DMS79 treated with DMSO at 0.1 percent for 48 hours (cell line): ENCODE measurements around the gene QKI.

Experiments used
- DNase-seq: peaks from one replicate; lab custom pipeline; 2025; lab: John Stamatoyannopoulos, UW

The QKI gene

GRCh38 chr6:163487606-163488005 lies 73.1 kb downstream of the QKI start:
- DNase-seq, result no peak

GRCh38 chr6:163489584-163489983 lies 75.1 kb downstream of the QKI start:
- DNase-seq, result no peak

- no peak for DNase-seq
These were observed 76.5 kb downstream of the QKI start for GRCh38 chr6:163490826-163491577.

- no peak for DNase-seq
These were observed 77.3 kb downstream of the QKI start for GRCh38 chr6:163491737-163492300.

- DNase-seq, result no peak
These were observed 79.8 kb downstream of the QKI start for GRCh38 chr6:163494279-163494727.

GRCh38 chr6:163496205-163496604 lies 81.7 kb downstream of the QKI start:
- no peak for DNase-seq

- DNase-seq, result no peak
These were observed 85.6 kb downstream of the QKI start for GRCh38 chr6:163500105-163500504.

- no peak for DNase-seq
These were observed 86.5 kb downstream of the QKI start for GRCh38 chr6:163501026-163501425.

- DNase-seq, result no peak
These were observed 86.9 kb downstream of the QKI start for GRCh38 chr6:163501439-163501838.

- DNase-seq, result no peak
These were observed 90.6 kb downstream of the QKI start for GRCh38 chr6:163504984-163505640.

- DNase-seq, result no peak
These were observed 93.4 kb downstream of the QKI start for GRCh38 chr6:163507965-163508364.

GRCh38 chr6:163513003-163513402 lies 98.5 kb downstream of the QKI start:
- no peak for DNase-seq

- DNase-seq, result no peak
These were observed 99.2 kb downstream of the QKI start for GRCh38 chr6:163513570-163514166.

- no peak for DNase-seq
These were observed 102.4 kb downstream of the QKI start for GRCh38 chr6:163516908-163517307.

- DNase-seq, result no peak
These were observed 106.4 kb downstream of the QKI start for GRCh38 chr6:163520956-163521355.

GRCh38 chr6:163522033-163522432 lies 107.5 kb downstream of the QKI start:
- no peak for DNase-seq

- no peak for DNase-seq
These were observed 111.4 kb downstream of the QKI start for GRCh38 chr6:163525926-163526325.

- DNase-seq, result no peak
These were observed 111.8 kb downstream of the QKI start for GRCh38 chr6:163526346-163526745.

- DNase-seq, result no peak
These were observed 112.8 kb downstream of the QKI start for GRCh38 chr6:163527291-163527690.

GRCh38 chr6:163529605-163530004 lies 115.1 kb downstream of the QKI start:
- DNase-seq, result no peak

- no peak for DNase-seq
These were observed 115.9 kb downstream of the QKI start for GRCh38 chr6:163530406-163530805.

GRCh38 chr6:163531122-163531521 lies 116.6 kb downstream of the QKI start:
- DNase-seq, result no peak

- DNase-seq, result no peak
These were observed 118.1 kb downstream of the QKI start for GRCh38 chr6:163532526-163533078.
